HG03432 (cell line): ENCODE measurements around the gene BAHCC1.

Source experiments
- ATAC-seq: cut with Tn5 transposase; IDR thresholded peaks from one replicate; pipeline ENCODE4 v1.9.1; 2021; ENCODE audit warnings: mild to moderate bottlenecking, moderate library complexity; ENCODE audit not compliant: unreplicated experiment

BAHCC1 gene

DNA sequence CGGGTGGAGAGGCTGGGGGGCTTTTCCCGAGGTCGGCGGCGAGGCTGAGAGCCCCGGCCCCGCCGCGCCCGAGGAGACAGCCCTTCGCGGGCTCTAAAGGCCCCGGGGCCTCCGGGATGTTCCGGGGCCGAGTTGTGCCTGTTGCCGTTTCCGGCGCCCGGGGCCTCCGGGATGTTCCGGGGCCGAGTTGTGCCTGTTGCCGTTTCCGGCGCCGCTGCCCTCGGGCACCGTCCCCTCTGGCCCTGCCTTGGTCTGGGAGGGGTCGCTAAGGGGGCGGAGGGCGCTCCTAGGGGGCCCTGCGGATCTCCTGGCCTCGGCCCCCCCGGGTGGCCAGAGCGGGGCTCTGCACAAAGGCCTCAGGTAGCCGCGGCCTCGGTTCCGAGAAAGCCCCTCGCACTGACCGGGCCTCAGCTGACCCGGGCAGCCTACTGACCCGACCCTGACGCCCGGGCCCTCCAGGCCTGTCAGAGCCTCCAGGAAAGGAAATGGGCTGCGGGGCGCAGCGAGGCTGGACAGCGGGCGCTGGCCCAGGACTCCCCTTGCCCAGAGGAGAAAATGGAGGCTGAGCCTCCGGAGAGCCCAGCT, 93.1 kb downstream of the BAHCC1 start:
- ATAC-seq, result peak; percentile 15

DNA sequence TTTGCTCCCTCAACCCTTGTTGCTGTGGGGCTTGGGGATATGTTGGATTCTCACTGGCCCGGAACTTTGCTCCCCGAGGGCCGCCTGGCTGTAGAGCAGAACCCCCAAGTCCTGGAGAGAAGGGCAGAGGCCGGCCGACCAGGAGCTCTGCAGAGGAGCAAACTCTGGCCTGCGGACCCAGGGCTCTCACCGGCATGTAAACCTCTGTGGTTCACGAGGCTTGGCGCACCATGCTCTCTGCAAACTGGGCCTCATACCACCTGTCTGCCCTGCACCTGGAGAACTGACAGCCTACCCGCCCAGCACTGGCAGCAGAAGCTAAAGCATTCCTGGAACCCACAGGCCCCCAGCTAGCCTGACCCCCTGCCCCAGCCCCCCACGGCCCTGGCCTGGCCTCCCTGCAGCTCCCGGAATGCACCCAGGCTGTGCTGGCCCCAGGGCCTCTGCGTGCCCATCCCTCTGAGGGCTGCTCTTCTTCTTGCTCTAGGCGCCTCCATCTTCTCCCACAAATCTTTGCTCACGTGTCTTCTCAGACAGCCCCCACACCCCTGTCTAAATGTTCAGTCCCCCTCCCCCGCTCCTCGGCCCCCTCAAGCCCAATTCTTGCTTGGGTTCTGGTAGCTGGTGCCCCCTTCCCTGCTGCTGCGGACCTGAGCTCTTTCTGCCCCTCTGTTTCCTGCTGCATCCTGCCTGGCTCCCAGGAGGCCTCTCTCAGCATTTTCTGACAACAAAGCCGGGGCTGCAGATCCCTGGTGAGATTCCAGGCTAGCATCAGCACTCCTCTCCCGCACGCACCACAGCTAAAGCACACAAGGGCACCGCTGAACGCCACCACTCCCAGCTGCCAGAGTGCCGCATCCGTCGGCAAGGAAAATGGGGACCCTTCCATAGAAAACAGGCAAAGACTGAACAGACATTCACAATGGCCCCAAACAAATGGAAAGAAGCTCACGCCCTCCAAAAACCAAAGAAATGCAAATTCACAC, 94.0 kb downstream of the BAHCC1 start:
- no peak for ATAC-seq

DNA sequence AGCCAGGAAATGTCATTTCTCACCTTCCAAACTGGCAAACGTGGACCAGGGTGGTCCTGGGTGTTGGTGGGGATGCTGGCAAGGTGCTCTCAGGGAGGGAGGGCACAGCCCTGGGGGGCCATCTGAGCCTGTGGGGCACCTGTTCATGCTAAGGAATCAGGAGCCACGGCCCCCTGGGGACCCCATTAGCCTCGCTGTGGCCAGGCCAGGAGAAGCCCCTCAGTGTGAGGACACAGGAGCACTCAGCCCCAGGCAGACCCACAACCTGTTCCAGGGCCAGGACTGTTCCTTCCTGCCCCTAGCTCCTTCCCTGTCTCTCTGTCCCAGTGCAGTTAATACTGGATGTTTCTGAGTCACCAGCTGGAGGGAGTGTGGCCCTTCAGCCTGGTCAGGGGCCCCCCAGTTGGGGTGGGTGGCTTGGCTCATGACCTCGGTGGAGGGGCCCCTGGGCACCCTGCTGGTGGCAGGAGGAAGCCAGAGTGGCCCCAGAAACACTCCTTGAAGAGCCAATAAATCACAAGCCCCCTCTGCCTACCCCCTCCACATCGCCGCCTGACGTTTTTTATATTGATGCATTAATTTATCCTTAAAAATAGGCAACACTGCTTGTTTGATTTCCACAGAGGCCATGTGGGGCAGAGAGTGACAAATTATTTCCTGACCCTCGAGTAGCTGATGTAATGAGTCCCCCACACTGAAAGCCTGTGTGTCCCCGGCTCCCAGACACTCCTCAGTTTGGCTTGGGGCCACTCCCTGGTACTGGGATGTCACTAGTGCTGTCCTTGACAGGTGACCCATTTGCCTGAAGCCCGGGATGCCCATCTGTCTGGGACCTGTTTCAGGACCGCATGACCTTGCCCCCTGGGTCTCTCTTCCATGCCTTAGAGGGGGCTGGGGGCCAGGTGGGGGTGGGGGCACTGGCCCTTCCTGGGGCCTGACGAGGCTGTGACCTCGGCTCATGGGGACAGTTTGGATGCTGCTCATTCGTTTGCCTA, 95.0 kb downstream of the BAHCC1 start:
- no peak for ATAC-seq

DNA sequence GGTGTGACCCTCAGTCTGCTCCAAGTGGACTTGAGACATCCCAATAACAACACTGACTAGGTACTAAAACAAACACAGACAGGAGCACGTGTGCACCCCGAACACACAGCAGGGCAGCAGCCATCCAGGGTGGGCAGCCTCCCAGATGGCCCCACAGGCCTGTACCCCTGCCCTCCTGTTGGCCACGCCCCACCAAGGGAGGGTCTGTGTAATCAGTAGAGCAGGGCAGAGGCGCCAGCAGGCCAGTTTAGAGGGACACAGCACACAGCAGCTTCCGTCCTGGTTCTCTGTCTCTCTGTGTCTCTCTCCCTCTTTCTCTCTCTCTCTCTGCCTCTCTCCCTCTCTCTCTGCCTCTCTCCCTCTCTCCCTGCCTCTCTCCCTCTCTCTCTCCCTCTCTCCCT, 95.9 kb downstream of the BAHCC1 start:
- ATAC-seq, result no peak

DNA sequence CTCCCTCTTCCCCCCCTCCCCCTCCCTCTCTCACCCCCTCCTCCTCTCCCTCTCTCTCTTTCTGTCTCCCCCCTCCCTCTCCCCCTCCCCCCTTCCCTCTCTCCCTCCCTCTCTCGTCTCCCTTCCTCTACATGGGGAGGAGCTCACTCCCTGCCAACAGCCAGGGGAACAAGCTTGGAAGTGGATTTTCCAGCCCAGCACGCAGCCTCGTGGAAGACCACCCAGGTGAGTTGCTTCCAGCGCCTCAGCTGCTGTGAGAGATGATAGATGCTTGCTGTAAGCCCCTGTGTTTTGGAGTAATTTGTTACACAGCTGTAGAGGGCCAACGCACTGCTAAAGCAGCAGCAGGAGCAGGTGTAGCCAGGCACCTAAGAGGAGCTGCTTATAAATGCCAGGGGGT, 96.5 kb downstream of the BAHCC1 start:
- no peak for ATAC-seq

DNA sequence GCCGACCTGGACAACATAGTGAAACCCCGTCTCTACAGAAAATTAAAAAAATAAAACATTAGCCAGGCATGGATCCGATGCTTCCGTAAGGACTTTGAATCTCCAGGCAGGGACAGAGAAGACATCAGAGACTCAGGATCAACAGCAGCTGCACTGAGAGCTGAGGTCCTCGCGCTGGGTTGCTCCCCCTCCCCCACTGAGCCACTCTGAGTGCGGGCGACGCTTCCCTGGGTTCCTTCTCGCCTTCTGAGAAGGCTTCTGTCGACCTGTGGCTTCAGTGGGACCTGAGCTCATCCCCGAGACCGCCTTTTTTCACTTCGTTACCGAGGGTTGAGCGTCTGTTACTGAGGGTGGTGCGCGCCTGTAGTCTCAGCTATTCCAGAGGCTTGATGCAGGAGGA, 96.9 kb downstream of the BAHCC1 start:
- ATAC-seq, result no peak

DNA sequence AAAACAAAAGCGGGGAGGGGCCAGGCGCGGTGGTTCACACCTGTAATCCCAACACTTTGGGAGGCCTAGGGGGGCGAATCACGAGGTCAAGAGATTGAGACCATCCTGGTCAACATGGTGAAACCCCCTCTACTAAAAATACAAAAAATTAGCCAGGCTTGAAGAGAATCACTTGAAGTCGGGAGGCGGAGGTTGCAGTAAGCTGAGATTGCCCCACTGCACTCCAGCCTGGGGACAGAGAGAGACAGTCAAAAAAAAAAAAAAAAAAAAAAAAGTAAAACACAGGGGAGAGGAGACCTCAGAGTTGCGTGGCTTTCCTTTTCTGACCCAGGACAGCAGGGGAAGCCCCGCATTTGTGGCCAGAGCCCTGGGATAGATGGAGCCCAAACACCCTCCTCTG, 97.4 kb downstream of the BAHCC1 start:
- no peak for ATAC-seq

DNA sequence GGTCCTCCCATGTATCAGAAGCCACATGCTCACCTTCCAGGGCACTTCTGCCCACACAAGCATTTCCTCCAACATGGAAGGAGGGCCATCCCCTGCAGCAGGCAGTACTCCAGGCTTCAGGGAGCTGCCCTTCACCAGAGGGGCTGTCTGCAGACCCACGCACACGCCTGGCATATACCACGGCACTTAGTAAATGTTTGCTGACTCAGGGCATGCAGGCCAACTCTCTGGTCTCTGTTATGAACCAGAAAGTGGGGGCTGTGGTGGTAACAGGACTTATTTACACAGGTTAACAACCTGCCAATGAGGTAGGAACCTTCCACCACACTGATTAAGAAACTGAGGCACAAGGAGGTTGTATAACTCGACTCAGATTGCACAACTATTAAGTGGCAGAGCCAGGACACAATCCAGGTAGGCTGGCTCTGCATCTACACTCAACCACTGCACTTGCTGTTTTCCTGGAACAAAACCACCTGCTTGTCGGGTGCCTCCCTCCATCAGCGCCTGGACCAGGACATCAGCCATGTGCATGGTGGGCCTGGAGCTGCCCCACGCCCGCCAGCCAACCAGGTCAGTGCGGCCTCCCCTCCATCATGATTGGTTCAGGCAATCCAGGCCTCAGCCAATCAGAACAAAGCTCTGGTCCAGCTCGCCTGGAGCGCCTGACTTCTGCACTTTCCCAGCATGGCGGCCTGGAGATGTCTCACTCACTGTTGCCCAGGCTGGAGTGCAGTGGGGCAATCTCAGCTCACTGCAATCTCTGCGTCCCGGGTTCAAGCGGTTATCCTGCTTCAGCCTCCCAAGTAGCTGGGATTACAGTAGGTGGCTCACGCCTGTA, 98.2 kb downstream of the BAHCC1 start:
- no peak for ATAC-seq

DNA sequence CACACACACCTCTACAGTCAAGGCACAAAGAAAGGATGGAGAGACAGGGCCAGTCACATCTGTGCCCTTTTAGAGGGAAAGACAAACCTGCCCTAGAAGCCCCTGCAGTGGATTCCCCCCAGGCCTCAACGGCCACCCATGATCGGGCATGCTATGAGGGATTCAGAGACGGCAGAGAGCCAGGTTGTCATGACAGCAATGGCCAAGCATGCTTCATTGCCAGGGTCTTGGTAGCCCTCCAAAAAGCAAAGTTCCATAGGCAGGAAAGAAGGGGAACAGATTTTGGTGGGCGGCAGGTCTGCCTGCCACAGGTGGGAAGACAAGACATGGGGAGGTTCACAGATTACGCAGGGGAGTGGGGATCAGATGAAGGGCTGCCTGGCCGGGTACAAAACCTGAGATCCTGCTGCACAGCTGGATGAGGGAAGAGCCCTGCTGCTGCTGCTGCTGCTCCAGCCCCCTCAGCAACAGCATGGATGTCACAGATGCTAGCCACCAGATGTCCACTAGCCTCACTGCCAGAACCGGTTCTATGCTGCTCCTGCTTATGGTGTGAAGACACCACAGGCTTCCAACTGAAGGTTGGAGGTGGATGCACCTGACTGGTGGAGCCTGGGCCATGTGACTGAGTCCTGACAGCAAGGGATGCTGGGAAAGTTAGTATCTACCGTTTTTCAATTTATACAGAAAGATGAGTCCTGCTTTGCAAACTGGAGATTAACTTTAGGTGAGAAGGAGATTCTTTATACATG, 99.5 kb downstream of the BAHCC1 start:
- no peak for ATAC-seq

DNA sequence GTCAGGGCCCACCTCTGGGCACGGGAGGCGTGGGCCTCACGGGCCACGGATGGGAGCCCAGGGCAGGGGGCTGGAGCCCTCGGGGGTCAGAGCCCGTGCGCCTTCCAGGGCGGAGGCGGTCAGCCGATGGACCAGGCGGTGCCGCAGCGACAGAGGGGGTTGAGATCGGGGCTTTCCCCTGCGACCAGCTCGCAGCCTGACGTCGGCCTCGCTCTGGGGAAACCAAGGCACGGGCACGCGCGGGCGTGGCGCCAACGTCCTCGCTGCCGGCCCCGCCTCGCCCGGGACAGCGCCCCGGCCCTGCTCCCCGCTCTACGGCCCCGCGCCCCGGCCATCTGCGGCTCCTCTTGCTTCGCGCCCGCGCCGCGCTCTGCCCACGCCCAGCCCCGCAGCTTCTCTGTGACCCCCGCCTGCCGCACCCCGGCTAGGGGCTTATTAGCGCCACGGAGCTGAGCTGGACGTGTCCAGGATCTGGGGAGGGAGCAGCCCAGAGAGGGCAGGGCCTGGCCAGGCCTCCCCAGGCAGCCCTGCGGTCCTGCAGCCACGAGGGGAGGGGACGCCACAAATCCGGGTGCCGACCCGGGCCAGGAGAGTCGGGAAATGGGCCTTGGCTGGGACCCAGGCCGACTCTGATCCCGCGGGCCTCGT, 103.8 kb downstream of the BAHCC1 start:
- no peak for ATAC-seq

DNA sequence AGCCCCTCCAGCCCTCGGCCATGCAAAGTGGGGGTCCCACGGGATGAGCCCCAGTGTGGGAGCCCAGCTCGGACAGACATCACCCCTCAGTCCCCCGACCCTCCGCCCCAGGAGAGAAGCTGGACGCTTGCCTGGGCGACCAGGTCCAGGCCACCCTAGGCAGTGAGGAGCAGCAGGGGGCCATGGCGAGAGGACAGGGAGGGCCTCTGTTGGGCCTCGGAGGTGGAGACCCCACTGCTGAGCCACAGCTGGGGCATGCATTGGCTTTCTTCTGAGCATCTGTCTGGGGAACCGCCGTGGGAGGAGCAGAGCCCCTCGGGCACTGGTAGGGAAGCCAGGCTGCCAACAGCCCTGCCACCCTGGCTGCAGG, 104.3 kb downstream of the BAHCC1 start:
- no peak for ATAC-seq

DNA sequence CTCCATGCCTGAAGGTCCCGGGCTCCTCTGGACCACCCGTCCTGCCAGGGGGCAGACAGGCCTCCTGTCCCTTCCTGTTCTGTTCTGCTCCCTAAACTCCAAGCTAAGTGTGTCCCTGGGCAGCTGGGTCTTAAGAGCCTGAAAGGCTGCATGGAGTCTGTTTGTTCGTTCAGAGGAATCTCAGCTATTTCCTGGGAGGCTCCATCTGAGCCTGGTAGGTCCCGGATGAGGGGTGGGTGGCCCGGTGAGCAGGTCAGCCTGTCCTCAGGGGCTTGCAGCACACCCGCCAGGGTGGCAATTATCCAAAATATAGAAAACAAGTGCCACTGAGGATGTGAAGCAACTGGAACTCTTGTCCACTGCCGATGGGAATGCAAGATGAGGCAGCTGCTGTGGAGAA, 104.8 kb downstream of the BAHCC1 start:
- ATAC-seq, result no peak

DNA sequence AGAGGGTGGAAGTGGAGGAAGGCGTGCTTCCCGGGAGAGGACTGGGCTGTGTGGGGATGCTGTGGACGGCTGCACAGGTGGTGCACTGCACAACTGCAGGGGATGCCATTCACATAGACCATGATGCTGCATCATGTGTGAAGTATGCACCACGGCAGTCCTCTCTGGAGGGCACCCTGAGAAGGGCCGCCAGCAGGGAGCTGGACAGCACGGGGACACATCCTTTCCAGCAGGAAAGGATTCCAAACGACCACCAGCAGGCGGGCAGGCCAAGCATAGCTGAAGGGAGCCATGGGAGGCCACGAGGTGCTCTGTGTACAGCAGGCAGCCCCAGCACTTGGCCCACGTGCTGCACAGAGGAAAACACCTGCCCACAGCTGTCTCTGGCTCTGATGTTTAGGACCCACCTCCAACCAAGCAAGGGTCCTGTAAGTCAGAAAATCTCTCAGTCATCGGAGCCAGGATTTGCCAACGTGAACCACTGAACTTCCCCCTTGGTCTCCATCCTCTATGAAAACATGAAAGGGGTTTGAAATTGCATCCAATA, 107.3 kb downstream of the BAHCC1 start:
- ATAC-seq, result no peak

DNA sequence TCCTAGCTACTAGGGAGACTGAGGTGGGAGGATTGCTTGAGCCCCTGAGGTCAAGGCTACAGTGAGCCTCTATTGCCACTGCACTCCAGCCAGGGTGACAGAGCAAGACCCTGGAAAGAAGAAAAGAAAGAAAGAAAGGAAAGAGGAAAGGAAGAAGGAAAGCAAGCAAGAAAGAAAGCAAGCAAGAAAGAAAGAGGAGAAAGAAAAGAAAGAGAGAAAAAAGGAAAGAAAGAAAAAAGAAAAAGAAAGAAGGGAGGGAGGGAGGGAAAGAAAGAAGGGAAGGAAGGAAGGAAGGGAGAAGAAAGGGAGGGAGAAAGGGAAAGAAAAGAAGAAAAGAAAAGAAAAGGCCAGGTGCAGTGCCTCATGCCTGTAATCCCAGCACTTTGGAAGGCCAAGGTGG, 108.4 kb downstream of the BAHCC1 start:
- ATAC-seq, result no peak

DNA sequence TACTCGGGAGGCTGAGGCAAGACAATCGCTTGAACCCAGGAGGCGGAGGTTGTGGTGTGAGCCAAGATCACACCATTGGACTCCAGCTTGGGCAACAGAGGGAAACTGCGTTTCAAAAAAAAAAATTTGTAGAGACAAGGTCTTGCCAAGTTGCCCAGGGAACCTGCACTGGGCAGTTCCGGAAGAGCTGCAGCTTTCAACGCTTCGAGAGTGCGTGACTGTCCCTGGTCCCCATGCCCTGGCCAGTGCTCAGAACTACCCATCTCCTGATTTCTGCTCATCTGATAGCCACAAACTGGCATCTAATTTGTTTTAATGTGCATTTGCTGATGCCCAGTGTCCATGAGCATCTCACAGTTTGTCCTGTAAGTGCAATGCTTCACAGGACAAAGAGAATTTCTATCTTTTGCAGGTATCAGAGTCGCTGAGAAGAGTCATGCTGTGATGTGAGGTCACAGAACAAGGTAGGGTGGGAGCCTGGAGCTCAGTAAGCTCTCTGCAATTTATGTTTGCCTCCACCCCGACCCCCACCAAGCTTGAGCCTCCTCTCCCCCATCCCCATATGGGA, 113.5 kb downstream of the BAHCC1 start:
- ATAC-seq, result no peak

DNA sequence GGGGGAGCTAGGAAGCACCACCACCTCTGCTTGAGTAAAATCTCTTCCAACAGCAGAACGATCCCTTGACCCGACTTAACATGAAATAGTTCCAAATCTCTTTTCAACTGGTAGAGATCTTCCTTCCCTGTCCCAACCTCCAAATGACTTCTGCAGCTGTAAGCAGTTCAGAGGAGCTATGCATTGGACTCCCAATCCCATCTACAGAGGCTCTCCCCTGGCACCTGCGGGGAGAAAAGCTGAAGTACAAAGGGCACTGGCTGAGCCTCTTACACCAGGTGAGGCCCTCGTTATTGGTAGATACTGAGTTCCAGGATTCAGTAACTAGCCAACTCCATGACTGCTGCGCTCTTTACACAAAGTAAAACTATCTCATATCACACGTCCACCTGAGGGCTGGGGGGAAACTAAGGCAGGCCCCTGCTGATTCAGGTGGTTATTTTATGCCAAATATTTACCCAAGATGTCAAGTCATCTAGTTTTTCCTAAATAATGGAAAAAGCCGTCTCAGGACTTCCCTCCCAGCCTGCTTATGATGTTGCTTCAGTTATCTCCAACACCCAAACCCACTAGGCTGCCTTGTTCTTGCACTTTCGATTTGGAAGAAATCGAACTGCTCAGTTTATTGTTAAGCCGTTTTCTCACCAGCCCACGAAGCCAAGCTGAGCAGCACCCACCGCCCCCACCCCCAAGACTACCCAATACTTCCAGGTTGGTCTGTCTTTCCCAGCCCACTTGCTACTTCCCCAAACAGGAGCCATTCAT, 114.1 kb downstream of the BAHCC1 start:
- ATAC-seq, result no peak

DNA sequence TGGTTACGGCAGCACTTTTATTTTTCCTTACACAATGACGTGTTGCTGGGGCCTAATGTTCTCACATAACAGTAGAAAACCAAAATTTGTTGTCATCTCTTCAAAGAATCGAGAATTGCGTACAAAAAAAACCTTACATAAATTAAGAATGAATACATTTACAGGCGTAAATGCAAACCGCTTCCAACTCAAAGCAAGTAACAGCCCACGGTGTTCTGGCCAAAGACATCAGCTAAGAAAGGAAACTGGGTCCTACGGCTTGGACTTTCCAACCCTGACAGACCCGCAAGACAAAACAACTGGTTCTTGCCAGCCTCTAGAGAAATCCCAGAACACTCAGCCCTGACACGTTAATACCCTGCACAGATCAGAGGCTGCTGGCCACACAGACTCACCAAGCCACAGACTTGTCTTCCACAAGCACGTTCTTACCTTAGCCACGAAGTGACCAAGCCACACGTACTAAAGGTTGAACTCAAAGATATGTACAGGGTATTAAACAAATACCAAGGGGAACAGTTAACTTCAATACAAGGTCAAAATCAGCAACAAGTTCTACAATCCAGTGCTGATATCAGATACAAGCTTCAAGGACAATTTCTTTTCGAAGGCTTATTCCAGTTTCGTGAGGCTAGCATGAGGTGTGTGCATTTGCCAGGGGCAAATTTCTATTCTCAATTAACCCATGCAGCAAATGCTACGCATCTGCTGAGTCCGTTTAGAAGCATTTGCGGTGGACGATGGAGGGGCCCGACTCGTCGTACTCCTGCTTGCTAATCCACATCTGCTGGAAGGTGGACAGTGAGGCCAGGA, 114.9 kb downstream of the BAHCC1 start:
- ATAC-seq, result no peak
